HK-2 (cell line): ENCODE data around the gene SUPT20HL2.
"Not testable (repeated sequence)": the region's sequence is repeated elsewhere in the genome, so short reads cannot be mapped to it uniquely, and the experiment has no call there.

ENCODE experiments used
- DNase-seq: peaks from one replicate; pipeline ENCODE4 v3.0.0-alpha.2; 2018; ENCODE audit not compliant: unreplicated experiment

SUPT20HL2 gene

GRCh38 chrX:24314019-24314635 is at the start of gene SUPT20HL2:
TSS of gene SUPT20HL2 (minus strand) at chrX:24314069. CDS start at chrX:24313315, 754 bp downstream.
- DNase-seq = no peak

GRCh38 chrX:24362089-24362745 is 48.3 kb upstream of the SUPT20HL2 start:
- DNase-seq = not testable (repeated sequence)

GRCh38 chrX:24360272-24360671 is 46.4 kb upstream of the SUPT20HL2 start, which contains the start of gene SUPT20HL1:
TSS of gene SUPT20HL1 (plus strand) at chrX:24360639. CDS start at chrX:24362761, 2,122 bp downstream.
- DNase-seq = no peak

GRCh38 chrX:24357106-24357505 is 43.2 kb upstream of the SUPT20HL2 start:
- no peak for DNase-seq

GRCh38 chrX:24355095-24355494 is 41.2 kb upstream of the SUPT20HL2 start:
- DNase-seq = no peak

GRCh38 chrX:24350217-24350616 is 36.3 kb upstream of the SUPT20HL2 start:
- DNase-seq = no peak

- no peak for DNase-seq
These were observed 34.0 kb upstream of the SUPT20HL2 start for GRCh38 chrX:24347881-24348280.

GRCh38 chrX:24343719-24344118 is 29.9 kb upstream of the SUPT20HL2 start:
- DNase-seq = no peak

GRCh38 chrX:24341795-24342194 is 27.9 kb upstream of the SUPT20HL2 start:
- no peak for DNase-seq

- no peak for DNase-seq
These were observed 26.6 kb upstream of the SUPT20HL2 start for GRCh38 chrX:24340501-24340900.

- DNase-seq = no peak
These were observed 26.0 kb upstream of the SUPT20HL2 start for GRCh38 chrX:24339911-24340310.

- DNase-seq = no peak
These were observed 22.0 kb upstream of the SUPT20HL2 start for GRCh38 chrX:24335871-24336270.

- no peak for DNase-seq
These were observed 20.6 kb upstream of the SUPT20HL2 start for GRCh38 chrX:24334461-24334860.

- no peak for DNase-seq
These were observed 19.5 kb upstream of the SUPT20HL2 start for GRCh38 chrX:24333371-24333770.

- no peak for DNase-seq
These were observed 19.0 kb upstream of the SUPT20HL2 start for GRCh38 chrX:24332878-24333277.

GRCh38 chrX:24325231-24325630 is 11.4 kb upstream of the SUPT20HL2 start:
- DNase-seq = no peak

- DNase-seq = no peak
These were observed 8.0 kb upstream of the SUPT20HL2 start for GRCh38 chrX:24321741-24322395.

- no peak for DNase-seq
These were observed 3.7 kb upstream of the SUPT20HL2 start for GRCh38 chrX:24317567-24317966.

- no peak for DNase-seq
These were observed 2.2 kb upstream of the SUPT20HL2 start for GRCh38 chrX:24316111-24316510.

- DNase-seq = not testable (repeated sequence)
These were observed 1.6 kb downstream of the SUPT20HL2 start for GRCh38 chrX:24312249-24312607.

GRCh38 chrX:24311507-24312248 is 2.2 kb downstream of the SUPT20HL2 start:
- not testable (repeated sequence) for DNase-seq

GRCh38 chrX:24310916-24311315 is 3.0 kb downstream of the SUPT20HL2 start:
- not testable (repeated sequence) for DNase-seq
